Spleen (tissue), 7 donors: Measurements from ENCODE around the gene CLK1.

Experiments used
- CTCF ChIP-seq, 11 experiments: fragments of 200-600 bp in 7 of 11; fragments of 450-650 bp in 4 of 11; sonication (generic) in 4 of 11; IDR thresholded peaks in 8 of 11; conservative IDR thresholded peaks in 3 of 11; 1 replicate in 7 of 11; 2 replicates in 4 of 11; pipeline versions ENCODE4 v1.4.0 to v1.8.0; 2016 to 2021; ENCODE audit warnings: antibody characterized with exemption in 11 of 11, inconsistent platforms in 4 of 11, mild to moderate bottlenecking in 1 of 11
- POLR2A ChIP-seq, 3 donors: fragments of 450-650 bp; IDR thresholded peaks; one replicate each; pipeline ENCODE4 v1.5.1; 2017; ENCODE audit warnings: antibody characterized with exemption in 3 of 3, mild to moderate bottlenecking in 1 of 3
- POLR2AphosphoS5 ChIP-seq, 3 donors: sonication (generic); formaldehyde crosslinking; IDR thresholded peaks; one replicate each; pipeline ENCODE4 v1.5.1; 2017; ENCODE audit warnings: antibody characterized with exemption in 3 of 3
- donor health status: DM: no; HTN: no; CAD: no; lungs with moderate emphysema.
- donor health status: DM: no; HTN: no; CAD: no.
- donor health status: DM: no; HTN: no; CAD: no.

GRCh38 chr2:200856806-200857205, 7.7 kb downstream of the CLK1 start:
- TF ChIP-seq POLR2A (IDR thresholded peaks at IDR 0.05) (no peak), CTCF (IDR thresholded peaks at IDR 0.05 in 8 of 11, conservative IDR thresholded peaks at IDR 0.05 in 3 of 11) (no peak), POLR2AphosphoS5 (IDR thresholded peaks at IDR 0.05) (peak in 2 of 3 donors; percentile 28 to 44)
